ENCODE measurements around the gene POFUT2. TPM values are rescaled to one million over a fixed set of nuclear protein-coding genes. Genes with fewer than 3 reads are reported as not detected.

Gene POFUT2
- 10 to 100 TPM; 38.2 to 43.3 (median 39.4) TPM for polyA plus RNA-seq (ENCODE audit: insufficient read length in 4 of 4)

DNA sequence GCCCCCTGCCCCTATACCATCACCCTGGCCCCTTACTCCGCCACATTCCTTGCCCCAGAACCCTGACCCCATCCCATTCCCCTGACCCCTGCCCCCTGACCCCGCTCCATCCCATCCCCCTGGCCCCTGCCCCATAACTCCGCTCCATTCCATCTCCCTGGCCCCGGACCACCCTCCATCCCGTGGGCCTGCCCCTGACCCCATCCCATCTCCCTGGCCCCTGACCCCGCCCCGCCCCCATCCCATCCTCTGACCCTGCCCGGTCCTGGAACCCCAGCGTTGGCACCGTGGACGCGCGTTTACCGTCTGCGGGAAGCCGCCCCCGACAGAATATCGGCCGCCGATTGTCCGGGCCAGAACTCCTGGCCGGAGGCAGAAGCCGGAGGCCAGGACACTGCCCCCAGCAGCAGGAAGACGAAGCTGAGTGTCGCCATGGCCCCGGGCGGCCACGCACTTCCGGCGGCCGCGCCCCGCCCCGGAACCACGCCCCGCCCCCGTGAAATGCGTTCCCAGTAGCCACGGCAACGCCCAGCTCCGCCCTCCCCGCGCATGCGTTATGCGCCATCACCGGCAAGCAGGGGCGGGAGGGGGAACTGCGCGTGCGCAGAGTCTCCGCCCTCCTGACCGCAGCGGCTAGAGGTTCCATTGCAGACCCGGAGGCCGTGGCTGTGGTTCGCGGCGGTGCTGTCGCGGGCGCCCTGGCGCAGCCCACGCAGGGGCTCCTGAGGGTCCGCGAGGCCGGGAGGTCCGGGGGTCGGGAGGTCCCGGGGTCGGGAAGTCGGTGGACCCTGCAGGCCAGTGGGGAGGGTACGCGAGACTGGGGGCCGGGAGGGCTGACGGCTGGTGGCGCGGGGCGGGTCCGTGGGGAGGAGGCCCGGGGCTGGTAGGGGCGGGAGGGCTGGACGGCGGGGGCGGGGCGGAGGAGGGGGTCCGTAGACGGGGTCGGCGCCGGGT is at the start of gene POFUT2:
POFUT2 (minus strand) TSS at position 458 of the 954 bp plus-strand sequence; CDS start at position 434, 24 bp downstream.
- DNase-seq (ENCODE audit: low read depth in 4 of 4, low spot score in 3 of 4) = peak; percentile 89 to 92 (median 90)

DNA sequence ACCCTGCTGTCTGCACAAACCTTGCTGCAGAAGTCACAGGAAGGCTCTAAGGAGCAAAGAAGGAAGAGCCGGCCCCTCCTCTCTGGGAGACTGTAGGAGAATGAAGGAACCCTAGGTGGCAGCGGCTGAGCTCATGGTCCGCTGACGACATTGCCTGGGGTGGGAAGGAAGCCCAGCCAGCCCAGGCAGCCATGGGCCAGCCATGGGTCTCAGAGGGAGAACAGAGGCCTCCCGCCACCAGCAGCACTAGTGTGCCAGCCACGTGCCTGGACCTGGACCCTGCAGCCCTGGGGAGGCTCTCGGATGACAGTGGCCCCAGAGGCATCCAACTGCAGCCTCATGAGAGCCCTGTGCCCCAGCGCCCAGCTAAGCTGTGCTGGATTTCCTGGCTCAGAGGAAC is 49.2 kb upstream of the POFUT2 start:
- no peak for DNase-seq (ENCODE audit: low read depth in 4 of 4, low spot score in 3 of 4)

- DNase-seq (ENCODE audit: low read depth in 4 of 4, low spot score in 3 of 4) = no peak
These were observed 48.8 kb upstream of the POFUT2 start for GRCh38 chr21:45336535-45336810.

DNA sequence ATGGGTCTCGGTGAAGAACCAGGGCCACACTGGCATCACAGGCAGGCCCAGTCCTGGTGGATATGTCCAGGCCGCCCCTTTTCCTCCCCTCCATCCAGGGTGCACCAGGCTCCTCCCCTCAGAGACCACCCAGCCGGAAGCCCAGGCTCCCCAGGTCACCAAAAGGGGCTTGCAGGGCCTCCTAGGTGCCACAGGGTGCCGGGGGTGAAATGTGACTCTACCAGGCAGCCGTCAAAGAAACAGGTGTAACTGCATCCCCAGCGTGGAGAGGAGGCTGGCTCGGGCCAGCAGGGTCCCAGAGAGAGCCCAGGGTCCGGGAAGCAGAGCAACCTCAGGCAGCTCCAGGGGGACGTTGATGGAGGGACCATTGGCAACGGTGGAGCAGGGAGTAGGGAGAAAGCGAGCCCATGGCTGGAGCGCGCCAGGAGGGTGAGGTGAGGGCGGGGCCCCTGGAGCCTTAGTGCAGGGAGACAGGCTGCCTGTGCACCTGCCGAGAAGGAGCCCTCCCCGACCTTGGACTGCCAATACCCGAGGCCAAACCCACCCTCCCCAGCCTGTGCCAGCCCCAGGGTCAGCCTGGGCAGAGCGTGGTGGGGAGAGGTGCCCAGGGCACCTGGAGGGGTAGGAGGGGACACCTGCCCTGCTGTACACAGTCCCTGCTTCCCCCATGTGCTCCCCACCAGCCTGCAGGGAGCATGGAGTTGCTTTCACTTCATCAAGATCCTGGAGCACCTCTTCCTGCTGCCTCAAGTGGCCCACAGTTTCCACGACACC is 48.3 kb upstream of the POFUT2 start:
- no peak for DNase-seq (ENCODE audit: low read depth in 4 of 4, low spot score in 3 of 4)

DNA sequence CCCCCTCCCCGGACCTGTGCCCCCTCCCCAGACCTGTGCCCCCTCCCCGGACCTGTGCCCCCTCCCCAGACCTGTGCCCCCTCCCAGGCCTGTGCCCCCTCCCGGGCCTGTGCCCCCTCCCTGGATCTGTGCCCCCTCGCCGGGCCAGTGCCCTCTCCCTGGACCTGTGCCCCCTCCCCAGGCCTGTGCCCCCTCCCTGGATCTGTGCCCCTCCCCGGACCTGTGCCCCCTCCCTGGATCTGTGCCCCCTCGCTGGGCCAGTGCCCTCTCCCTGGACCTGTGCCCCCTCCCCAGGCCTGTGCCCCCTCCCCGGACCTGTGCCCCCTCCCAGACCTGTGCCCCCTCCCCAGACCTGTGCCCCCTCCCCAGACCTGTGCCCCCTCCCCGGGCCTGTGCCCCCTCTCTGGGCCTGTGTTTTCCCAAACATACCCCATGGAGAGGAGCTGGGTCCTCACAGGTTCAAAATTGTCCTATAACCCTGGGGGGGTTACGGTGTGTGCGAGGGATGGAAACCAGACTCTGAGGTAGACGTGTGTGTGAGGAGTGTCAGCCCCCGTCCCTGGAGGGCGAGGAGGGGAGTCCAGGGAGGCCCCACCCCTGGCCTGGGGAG is 47.6 kb upstream of the POFUT2 start:
- no peak for DNase-seq (ENCODE audit: low read depth in 4 of 4, low spot score in 3 of 4)

GRCh38 chr21:45334591-45335081 is 46.9 kb upstream of the POFUT2 start:
- no peak for DNase-seq (ENCODE audit: low read depth in 4 of 4, low spot score in 3 of 4)

DNA sequence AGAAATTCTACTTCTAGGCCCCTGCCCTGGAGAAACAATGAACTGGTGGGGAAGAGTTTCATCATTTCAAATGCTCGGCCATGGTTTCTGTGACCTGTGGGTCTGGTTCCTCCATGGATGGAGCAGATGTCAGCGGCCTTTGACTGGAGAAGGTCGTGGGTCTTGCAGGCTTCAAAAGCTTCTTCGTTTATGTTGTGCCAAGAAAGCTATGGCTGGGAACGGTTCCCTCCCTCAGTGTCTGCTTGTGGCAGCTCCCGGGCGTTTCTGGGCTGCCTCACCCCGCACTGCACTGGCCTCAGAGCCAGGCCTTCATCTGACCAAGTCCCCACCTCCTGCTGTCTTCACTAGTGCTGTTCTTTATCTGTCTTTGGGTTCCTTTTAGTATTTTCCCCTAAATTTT is 46.4 kb upstream of the POFUT2 start:
- no peak for DNase-seq (ENCODE audit: low read depth in 4 of 4, low spot score in 3 of 4)

GRCh38 chr21:45333583-45334121 is 46.0 kb upstream of the POFUT2 start:
- DNase-seq (ENCODE audit: low read depth in 4 of 4, low spot score in 3 of 4) = no peak

DNA sequence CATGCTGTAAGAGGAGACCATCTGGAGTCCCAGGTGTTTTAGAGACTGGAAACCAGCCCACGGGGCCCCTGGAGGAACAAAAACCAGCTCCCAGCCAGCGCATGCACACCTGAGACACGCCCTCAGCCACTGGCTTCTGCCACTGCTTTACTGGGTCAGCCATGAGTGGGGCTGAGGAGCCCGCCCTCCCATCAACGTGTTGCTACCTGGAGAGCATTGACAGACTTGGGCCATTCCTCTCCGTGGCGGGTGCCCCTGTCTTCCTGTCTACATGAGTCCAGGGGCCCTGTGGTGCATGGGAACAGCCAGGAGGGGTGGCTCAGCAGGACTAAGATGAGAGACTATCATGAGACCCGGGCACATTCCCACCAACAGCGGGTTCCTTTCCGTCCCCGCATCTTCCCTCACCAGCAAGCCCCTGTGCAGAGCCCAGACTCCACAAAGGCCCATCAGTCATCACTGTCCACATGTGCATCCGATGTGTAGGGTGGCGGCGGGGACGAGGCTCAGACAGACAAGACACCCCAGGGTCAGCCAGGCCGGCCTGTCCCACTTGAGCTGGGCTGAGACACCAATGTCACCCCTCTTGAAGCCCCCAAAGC is 45.4 kb upstream of the POFUT2 start:
- no peak for DNase-seq (ENCODE audit: low read depth in 4 of 4, low spot score in 3 of 4)

GRCh38 chr21:45332415-45332814 is 44.7 kb upstream of the POFUT2 start:
- no peak for DNase-seq (ENCODE audit: low read depth in 4 of 4, low spot score in 3 of 4)

- no peak for DNase-seq (ENCODE audit: low read depth in 4 of 4, low spot score in 3 of 4)
These were observed 43.9 kb upstream of the POFUT2 start for GRCh38 chr21:45331531-45332147.

GRCh38 chr21:45330851-45331261 is 43.2 kb upstream of the POFUT2 start:
- DNase-seq (ENCODE audit: low read depth in 4 of 4, low spot score in 3 of 4) = no peak

GRCh38 chr21:45330075-45330781 is 42.5 kb upstream of the POFUT2 start:
- DNase-seq (ENCODE audit: low read depth in 4 of 4, low spot score in 3 of 4) = peak in 1 of 4 donors; percentile 52

DNA sequence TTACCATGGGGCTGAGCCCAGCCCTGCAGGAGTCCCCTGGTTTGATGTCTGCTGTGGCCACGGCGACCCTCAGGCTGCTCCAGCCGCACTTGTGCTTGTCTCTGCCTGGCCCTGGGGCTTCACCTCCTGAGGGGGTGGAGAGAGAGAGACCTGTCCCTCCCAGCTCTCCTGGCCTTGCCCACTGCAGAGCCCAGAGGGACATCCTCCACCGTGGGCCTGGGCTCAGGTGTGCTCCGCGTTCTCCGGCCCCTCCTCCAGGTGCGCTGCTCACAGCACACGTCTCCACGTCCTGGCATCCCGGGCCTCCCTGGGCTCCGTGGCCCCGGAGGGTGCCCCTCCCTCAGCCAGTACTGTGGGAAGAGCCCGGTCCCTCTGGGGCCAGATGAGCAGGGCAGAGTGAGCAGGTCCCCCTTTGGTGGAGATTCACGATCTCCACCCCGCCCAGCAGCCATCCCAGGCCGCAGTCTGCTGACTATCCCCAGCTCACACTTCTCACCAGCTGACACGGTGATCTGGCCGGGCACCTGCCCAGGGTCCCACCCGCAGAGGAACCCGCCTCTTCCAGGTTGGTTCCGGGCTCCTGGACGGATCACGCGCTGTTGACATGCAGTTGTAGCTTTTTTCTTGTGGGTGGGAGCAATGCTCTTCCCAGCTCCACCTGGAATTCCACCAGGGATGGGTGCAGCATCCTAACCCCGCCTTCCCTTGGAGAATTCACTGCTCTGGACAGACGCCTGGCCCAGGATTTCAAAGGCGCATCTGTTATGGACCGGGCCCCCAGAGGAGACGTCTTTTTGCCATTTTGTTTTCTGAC is 41.8 kb upstream of the POFUT2 start:
- no peak for DNase-seq (ENCODE audit: low read depth in 4 of 4, low spot score in 3 of 4)

DNA sequence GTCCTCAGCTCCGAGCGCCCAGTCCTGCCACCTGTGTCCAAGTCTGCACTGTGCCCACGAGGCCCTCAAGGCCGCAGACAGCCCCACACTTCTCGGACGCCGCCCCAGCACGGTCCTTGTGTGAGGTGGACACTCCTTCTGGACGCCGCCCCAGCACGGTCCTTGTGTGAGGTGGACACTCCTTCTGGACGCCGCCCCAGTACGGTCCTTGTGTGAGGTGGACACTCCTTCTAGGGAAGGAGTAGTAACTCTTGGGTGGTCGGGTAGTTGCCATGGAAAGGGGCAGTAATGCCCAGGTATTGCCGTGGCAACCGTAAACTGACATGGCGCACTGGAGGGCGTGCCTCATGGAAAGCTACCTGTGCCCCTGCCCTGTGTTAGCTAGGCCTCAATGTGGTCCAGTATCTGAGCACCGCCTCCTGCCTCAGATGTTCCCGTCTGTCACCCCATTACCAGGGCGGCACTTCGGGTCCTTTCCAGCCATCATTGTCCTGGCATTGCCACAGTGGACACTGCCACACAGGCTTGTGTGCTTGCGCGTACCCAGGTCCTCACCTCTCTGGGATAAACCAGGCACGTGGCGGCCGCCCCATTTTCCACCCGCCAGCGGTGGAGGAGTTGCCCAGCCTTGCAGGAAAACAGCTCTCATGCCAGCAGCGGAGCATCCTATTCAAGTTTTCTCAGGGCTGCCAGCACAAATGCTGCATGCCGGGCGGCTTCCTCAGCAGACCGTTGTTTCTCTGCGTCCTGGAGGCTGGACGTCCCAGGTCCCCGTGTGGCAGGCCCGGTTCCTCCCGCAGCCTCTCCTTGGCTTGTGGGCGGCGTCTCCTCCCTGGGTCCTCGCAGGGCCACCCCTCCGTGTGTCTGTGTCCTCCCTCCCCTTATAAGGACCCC is 40.8 kb upstream of the POFUT2 start:
- no peak for DNase-seq (ENCODE audit: low read depth in 4 of 4, low spot score in 3 of 4)

DNA sequence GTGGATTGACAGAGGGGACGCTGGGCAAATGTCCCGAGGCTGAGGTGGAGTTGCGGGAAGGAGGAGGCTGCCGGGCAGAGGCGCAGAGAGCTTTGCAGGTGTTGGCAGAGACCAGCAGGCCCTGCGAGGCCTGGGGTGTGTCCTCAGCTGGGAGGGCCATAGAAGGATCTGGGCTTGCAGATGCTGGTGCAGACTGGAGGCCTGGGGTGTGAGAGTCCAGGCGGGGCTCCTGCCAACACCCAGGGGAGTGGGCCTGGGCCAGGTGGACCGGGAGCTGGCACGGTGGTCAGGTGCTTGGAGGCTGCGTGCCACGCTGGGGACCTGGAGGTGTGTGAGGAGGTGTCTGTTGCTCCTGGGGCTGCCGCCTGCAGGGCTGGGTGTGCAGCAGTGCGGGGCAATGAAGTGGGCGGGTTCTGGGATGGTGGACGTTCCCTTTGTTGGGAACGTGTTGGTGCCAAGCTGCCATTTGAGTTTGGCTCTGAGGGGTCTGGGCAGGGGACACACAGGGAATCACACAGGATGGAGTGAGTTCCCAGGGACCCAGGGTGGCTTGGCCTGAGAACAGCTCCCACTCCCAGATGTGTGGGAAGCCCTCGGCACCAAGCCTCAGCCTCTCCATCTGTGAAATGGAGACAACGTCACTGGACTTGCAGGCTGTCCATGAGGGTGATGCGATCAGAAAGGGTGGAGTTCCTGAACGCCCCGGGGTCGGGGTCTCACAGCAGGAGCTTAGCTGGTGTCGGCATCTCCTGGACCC is 39.9 kb upstream of the POFUT2 start:
- no peak for DNase-seq (ENCODE audit: low read depth in 4 of 4, low spot score in 3 of 4)
